ENCODE measurements around the gene INAFM1.
"Not testable (repeated sequence)": the region's sequence is repeated elsewhere in the genome, so short reads cannot be mapped to it uniquely, and the experiment has no call there.

The INAFM1 gene

DNA sequence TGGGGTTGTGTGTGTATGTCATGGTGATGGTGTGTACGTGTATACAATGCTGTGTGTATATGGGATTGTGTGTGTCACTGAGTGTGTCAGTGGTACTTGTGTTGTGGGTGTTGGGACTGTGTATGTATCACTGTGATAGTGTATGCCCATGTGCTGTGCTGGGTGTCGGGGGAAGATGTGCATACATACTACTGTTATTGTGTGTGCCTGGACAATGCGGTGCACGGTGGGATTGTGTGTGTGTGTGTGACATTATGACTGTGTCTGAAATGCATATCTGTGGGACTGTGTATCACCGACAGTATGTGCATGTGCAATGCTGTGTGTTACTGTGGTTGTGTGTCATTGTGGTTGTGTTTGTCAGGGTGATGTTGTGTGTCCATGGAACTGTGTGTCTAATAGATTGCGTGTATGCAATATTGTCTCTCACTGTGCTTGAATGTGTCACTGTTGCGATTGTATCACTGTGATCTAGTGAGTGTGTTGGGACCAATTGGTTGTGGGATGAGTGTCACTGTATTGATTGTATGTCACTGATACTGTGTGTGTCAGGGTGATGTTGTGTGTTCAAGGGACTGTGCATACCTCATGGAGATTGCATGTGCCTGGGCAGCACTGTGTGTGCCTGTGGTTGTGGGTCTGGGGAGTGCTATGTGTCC is 32.6 kb upstream of the INAFM1 start:
- no peak for DNase-seq

DNA sequence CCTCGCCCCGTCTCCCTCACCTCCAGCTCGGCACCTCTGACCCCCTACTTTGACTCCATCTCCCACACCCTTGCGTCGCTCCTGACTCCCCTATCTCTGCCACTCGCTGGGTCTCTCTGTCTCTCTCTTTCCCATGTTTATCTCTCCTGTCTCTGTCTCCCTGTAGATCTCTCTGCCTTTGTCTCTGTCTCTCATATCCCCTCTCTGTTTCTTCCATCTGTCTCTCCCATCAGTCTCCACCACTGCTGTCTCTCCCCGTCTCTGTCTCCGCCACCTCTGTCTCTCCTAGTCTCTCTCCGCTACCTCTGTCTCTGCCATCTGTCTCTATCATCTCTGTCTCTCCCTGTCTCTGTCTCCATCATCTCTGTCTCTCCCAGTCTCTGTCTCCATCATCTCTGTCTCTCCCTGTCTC is 31.3 kb upstream of the INAFM1 start:
- DNase-seq = no peak

DNA sequence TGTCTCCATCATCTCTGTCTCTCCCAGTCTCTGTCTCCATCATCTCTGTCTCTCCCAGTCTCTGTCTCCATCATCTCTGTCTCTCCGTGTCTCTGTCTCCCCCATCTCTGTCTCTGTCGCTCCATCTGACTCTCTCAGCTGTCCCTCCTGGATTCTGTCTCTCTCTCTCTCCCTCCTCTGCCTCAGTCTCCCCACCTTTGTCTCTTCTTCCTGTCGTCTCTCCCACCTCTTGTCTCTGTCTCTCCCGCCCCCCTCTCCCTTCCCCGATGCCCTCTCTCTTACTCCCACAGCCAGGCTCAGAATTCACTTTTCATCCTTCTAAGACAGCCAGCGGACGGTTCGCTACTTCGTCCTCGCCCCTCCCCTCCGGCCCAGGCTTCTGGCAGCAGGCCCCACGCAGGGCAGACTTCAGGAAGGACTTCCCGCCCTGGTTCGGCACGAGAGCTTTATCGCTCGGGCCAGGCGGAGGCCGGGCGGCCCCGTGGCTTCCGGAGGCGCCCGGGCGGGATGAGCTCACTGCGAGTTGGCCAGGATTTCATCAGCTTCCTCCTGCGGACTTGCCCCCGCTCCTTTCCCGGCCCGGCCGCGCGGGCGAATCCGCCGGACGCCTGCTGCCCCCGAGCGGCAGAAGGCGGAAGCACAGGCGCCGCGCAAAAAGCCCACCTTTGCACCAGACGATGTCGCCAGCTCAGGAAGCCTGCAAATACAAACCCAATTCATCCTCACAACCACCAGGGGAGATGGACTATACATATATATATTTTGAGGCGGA is 30.7 kb upstream of the INAFM1 start:
- DNase-seq = peak; percentile 95

DNA sequence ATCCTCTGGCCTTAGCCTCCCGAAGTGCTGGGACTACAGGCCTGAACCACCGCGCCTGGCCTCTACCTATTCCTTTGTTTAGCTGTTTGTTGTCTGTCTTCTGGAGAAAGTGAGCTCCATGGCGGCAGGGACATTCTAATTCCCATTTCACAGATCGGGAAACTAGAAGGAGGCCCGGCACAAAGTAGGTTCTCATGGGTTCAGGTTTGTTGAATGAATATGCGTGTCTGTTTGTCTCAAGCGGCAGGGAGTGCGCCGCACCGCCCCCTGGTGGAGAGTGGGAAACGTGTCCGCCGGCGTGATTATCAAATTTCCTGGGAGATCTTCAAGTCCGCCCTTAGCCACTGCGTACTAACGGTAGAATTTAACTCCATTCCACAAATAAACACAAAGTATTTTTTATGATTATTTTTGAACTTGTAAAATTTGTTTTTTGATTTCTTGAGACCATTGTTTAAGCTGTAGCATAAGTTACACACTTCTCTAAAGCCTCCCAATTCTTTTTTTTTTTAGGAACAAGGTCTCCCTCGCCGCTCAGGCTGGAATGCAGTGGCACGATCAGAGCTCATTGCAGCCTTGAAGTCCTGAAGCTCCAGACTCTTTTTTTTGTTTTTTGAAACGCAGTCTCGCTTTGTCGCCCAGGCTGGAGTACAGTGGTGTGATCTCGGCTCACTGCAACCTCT is 27.2 kb upstream of the INAFM1 start:
- DNase-seq = peak; percentile 39

DNA sequence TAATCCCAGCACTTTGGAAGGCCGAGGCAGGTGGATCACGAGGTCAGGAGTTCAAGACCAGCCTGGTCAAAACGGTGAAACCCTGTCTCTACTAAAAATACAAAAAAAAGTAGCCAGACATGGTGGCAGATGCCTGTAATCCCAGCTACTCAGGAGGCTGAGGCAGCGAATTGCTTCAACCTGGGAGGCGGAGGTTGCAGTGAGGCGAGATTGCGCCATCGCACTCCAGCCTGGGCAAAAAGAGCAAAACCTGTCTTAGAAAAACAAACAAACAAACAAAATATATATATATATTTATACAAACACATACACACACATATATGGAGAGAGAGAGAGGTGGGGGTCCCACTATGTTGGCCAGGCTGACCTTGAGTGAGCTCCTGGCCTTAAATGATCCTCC is 21.7 kb upstream of the INAFM1 start:
- DNase-seq = not testable (repeated sequence)

DNA sequence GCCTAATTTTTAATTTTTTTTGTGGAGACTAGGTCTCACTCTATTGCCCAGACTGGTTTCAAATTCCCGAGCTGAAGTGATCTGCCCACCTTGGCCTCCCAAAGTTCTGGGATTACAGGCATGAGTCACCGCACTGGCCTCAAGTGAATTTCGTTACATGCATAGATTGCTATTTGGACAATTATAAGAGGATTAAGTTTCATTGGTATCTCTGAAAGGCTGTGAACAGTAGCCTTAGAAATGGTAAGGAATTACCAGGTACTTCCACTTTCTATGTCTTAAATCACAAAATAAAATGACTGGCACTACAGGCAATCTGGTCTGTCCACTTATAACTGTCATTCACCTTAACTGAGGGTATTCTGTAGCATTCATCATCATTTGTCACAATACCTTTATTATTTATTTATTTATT is 21.2 kb upstream of the INAFM1 start:
- DNase-seq = no peak

DNA sequence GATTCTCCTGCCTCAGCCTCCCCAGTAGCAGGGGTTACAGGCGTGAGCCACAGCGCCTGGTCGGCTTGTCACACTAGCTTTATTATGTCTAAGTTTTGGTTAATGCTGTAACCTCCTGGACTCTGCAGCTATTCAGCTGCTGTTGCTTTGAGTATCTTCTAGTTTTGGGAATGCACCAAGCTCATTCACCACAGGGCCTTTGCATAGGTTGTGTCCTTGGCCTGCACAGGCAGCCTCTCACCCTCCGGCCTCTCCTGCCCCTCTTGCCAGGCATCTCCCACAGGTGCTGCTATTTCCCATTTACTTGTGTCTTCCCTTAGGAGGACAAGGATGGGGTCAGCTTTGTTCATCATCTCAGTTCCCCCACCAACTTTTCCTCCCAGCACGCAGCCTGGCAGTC is 20.7 kb upstream of the INAFM1 start:
- DNase-seq = no peak

DNA sequence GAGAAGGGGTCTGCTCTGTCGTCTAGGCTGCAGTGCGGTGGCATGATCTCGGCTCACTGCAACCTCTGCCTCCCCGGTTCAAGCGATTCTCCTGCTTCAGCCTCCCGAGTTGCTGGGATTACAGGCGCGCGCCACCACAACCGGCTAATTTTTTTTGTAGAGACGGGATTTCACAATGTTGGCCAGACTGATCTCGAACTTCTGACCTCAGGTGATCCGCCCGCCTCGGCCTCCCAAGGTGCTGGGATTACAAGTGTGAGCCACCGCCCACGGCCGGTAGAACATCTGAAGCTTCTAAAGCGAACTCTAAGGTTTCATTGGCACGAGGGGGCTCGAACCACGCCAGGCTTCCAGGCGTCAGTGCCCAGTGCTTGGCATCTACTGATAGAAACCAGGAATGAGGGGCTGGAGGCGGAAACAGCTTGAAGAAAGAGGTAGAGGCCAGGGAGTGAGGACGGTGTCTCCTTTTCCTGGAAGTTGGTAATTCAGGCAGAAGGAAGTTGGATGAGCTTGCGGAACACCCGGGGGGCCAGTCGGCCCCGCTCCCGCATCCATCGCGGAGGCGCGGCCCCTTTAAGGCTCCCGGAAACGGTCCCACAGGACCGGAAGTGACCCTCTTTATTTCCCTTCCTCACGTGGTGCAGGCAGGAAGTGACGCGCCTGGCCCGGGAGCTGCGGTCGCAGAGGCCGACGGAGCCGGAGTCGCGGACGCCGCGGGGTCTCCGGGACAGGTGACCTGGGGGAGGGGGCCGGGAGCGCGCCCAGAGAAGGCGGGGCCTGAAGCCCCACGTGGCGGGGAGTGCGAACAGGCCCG is 18.6 kb upstream of the INAFM1 start, which contains the start of gene CCDC9:
CCDC9 (plus strand) TSS at position 647 of the 814 bp plus-strand sequence. CDS start 1,876 bp downstream, outside the sequence.
- DNase-seq = peak; percentile 95

DNA sequence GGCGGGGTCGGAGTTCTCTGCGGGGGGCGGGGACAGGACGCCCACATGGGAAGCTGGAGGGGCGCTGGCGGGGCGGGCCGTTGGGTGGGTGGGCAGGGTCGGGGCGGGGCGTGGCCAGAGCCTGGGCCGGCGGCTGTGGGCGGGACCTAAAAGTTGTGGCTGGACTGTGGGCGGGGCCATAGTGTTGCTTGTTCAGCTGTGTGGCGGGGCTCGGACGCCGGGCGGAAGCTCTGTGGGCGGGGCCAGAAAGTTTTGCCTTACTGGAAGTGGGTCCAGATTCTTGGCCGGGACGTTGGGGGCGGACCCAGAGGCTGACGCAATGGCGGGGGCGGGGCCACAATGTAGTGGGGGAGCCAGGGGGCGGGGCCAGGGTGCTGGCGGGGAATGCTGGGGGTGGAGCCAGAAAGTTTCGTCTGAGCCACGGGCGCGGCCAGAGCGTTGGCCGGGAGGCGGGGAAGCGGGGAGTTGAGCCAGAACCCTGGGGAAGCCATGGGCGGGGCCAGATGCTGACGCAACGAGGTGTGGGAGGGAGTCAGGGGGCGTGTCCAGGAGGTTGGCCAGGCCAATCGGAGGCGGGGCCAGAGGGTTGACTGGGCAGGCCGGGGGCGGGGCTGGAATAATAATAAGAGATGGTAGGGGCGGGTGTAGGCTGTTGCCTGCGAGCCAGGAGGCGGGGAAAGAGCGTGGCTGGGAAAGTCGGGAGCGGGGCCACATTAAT is 17.8 kb upstream of the INAFM1 start:
- peak; percentile 100 for DNase-seq

DNA sequence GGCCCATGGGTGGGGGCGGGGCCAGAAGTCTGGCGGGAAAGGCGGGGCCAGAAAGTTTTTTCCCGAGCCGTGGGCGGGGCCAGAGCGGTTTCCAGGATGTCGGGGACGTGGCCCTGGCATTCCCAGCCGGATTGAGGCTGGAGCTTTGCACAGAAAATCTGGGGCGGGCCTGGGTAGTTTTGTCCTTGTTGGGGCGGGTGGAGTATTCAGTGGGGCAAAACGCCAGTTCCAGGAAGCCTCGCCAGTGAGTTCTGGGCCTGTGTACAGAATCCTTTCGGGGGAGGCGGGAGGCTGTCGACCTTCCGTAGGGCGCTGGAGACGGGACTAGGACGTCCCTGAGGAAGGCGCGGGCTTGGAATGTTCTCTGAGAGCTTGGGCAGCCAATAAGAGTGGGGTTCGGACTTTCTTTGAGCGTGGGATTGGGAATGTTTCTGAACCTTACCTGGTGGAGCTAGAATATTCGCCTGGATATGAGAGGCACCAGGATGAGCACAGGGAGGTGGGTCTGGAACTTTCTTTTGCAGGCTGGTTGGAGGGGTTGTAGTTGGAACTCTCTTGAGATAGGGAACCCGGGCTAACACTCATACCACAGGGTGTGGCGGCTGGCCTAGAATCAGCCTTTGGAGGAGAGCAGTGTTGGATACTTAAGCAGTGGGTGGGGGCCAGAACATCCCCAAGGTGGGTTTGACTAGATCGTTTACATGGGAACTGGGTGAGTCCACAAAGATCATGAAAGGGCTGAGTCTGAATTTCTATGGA is 17.1 kb upstream of the INAFM1 start:
- DNase-seq = peak; percentile 90

DNA sequence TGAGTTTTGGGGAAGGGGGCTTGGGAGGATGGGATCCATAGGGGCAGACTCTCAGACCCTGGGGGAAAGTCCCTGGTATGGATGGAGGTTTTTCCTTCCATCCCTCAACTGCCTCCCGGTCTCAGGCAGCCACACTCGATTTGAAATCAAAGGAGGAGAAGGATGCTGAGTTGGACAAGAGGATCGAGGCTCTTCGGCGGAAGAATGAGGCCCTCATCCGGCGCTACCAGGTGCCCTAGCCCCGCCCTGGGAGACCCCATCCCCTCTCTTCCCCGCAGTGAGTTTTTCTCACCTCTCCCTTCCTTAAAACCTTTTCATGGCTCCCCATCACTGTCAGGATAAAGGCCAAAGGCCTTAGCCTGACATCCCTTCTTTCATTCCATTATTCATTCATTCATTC is 16.3 kb upstream of the INAFM1 start:
- no peak for DNase-seq

DNA sequence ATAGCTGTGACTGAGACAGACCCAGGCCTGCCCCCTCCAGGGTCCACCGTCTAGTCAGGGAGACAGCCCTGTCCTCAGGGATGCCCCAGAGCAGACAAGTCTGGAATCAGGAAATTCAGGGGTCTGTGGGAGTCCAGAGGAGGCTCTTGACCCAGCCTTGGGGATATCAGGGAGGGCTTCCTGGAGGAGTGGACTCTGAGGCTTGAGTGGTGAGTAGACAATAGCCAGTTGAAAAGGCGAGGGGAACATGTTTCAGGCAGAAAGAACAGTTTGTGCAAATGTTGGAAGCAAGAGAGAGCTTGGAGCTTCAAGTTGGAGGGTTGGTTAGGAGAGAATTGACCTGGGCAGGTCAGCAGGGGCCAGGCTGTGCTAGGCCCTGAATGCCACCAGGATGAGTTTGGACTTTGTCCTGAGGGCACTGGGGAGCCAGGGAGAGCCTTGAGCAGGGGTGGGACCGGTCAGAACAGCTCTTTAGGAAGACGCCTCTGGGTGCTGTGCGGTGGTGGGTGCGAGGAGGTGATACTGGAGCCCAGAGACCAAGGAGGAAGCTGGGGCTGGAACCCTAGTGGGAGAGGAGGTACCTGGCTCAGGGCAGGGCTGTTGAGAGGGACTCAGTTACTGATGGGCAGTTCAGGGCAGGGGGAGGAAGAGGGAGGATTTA is 15.7 kb upstream of the INAFM1 start:
- DNase-seq = no peak

DNA sequence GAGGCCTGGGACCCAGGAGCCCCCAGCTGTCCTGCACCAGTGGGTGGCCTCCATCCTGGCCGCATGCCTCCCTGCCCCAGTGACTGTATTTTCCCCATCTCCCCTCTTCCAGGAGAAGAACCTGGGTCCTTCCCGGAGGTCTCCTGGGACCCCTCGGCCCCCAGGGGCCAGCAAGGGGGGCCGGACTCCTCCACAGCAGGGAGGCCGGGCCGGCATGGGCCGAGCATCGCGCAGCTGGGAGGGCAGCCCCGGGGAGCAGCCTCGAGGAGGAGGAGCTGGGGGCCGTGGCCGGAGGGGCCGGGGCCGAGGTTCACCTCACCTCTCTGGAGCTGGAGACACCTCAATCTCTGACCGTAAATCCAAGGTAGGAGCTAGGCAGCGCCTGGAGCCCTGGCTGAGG is 14.2 kb upstream of the INAFM1 start:
- no peak for DNase-seq

DNA sequence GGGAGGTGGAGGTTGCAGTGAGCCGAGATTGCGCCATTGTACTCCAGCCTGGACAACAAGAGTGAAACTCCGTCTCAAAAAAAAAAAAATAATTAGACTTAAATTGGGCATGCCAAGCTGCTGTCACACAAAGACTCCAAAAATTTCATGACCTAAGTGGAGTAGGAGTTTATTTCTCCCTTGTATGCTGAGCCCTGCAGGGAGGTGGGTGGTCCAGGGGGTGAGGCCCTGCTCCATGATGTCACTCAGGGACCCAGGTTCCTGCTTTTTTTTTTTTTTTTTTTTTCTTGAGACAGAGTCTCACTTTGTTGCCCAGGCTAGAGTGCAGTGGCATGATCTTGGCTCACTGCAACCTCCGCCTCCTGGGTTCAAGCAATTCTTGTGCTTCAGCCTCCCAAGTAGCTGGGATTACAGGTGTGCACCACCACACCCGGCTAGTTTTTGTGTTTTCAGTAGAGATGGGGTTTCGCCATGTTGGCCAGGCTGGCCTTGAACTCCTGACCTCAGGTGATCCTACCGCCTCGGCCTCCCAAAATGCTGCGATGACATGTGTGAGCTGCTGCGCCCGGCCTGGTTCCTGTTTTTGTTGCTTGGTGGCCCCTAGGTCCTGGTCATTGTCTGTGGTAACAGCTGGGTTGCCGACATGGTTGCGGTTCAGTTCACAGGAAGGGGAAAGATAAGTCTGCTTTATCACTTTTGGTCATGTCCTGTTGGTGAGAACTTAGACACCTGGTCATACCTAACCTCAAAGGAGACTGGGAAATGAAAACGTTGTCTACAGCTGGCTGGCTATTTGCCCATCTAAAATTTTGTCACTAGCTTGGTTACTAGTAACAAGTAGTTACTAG is 12.5 kb upstream of the INAFM1 start:
- not testable (repeated sequence) for DNase-seq

DNA sequence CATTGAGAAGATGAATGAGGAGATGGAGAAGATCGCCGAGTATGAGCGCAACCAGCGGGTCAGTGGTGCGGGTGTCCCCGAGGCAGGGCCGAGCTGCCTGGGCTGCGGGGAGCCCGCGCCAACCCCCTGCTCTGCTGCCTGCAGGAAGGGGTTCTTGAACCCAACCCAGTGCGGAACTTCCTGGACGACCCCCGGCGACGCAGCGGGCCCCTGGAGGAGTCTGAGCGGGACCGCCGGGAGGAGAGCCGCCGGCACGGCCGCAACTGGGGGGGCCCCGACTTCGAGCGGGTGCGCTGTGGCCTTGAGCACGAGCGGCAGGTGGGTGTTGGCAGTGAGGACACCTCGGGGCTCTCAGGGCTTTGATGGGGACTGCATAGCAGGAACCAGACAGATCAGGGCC is 10.1 kb upstream of the INAFM1 start:
- DNase-seq = no peak

DNA sequence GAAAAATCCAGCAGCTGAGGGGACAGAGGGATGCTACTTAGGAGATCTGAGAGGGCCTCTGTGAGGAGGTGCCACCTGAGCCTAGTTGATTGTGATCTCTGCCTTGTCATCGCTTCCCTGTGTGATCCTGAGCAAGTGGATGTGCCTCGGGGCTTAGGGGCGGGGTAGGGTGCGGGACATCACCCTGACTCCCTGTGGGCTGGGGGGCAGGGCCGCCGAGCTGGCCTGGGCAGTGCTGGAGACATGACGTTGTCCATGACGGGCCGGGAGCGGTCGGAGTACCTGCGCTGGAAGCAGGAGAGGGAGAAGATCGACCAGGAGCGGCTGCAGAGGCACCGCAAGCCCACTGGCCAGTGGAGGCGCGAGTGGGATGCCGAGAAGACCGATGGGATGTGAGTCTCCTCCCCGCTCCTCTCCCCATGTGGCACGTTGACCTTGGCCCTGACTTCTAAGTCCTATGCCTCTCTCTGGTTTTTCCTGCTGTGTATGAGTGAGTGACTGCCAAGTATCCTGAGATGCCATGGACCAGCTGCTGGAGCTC is 8.2 kb upstream of the INAFM1 start:
- no peak for DNase-seq

DNA sequence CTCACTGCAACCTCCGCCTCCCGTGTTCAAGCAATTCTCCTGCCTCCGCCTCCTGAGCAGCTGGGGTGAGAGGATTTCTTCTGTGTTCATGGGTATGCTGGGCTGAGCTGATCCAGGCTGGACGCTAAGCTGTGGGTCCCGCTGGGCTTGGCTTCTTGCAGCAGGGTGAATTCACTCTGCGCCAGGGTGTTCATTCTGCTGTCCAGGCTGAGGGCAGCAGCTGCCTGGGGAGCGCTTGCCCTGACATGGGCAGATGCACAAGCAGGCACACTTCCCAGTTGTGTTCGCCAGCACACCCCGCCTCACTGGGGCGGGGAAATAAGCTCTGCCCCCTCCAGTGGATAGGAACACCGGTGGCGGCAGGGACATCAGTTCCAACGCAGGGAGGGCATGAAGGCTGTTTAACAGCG is 7.3 kb upstream of the INAFM1 start:
- DNase-seq = no peak

DNA sequence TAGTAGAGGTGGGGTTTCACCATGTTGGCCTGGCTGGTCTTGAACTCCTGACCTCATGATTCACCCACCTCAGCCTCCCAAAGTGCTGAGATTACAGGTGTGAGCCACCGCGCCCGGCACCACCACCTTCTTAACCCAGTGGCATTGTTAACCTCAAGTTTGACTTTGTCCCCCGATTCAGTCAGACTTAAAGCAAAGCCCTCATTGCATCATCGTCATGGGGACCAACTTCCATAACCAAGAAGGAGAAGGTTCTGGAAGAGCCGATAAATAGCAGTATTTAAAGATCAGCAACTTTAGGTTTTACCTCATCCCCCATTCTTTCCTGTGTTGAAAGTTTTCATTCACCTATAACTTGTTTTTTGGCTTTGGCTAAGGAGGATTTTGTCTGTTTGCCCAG is 6.7 kb upstream of the INAFM1 start:
- DNase-seq = no peak

DNA sequence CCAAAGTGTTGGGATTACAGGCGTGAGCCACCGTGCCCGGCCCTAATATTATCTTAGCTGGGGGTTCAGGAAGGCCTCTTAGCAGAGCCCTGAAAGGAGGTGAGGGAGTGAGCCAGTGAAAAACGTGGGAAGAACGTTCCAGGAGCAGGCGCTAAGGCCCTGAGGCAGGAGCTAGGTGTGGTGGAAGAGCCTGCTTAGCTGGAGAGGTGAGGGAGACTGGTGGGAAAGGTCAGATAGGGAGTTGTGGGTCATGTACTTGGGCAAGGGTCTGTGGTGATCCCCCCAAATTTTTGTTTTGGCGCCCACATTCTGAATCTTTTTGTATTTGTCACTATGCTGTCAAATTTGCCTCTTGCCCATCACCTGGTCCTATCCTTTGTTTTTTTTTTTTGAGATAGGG is 5.1 kb upstream of the INAFM1 start:
- no peak for DNase-seq

DNA sequence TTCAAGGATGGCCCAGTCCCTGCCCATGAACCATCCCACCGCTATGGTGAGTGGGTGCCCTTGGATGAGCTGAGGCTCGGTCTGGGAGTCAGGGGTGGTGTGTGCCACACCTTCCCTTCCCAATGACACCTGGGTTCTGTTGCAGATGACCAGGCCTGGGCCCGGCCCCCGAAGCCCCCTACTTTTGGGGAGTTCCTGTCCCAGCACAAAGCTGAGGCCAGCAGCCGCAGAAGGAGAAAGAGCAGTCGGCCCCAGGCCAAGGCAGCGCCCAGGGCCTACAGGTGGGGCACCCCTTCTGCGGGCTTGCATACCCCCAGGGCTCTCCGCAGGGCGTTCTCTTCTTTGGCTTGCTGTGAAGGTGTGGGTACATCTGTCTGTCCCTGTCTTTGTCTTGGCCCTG is 4.3 kb upstream of the INAFM1 start:
- no peak for DNase-seq
